GM23338 (cell line): ENCODE measurements around the gene TLR3. TPM values are rescaled to one million over a fixed set of nuclear protein-coding genes. Genes with fewer than 3 reads are reported as not detected.
A peak's percentile ranks its signal among the peaks of the same experiment; 100 is the strongest.

Source experiments
- ATAC-seq: fragments of 200-7000 bp; cut with Tn5 transposase; 3 replicates; pipeline ENCODE4 v1.9.1; 2020
- DNase-seq: peaks from one replicate; pipeline ENCODE4 v3.0.0-alpha.2; 2015; ENCODE audit warnings: low spot score
- H2AFZ ChIP-seq: fragments of 200-600 bp; sonication (generic); 2 replicates; pipeline ENCODE4 v1.8.0; 2016; ENCODE audit warnings: antibody characterized with exemption, mild to moderate bottlenecking, moderate library complexity
- H3F3A ChIP-seq: fragments of 200-600 bp; sonication (generic); replicated peaks from 2 replicates; pipeline ENCODE4 v1.8.0; 2017; ENCODE audit warnings: antibody characterized with exemption, mixed run types, low read depth
- H3K27ac ChIP-seq: fragments of 200-600 bp; sonication (generic); 2 replicates; pipeline ENCODE4 v1.6.1; 2016; ENCODE audit warnings: low read depth
- H3K27me3 ChIP-seq: fragments of 200-600 bp; sonication (generic); 2 replicates; pipeline ENCODE4 v1.8.0; 2016; ENCODE audit warnings: mild to moderate bottlenecking, mixed run types, moderate library complexity; ENCODE audit not compliant: insufficient read depth
- H3K36me3 ChIP-seq: fragments of 200-600 bp; sonication (generic); 2 replicates; pipeline ENCODE4 v1.8.0; 2016; ENCODE audit warnings: mild to moderate bottlenecking; ENCODE audit not compliant: insufficient read depth
- H3K4me1 ChIP-seq: fragments of 200-600 bp; sonication (generic); 2 replicates; pipeline ENCODE4 v1.8.0; 2016; ENCODE audit warnings: mild to moderate bottlenecking, moderate library complexity; ENCODE audit not compliant: insufficient read depth
- H3K4me2 ChIP-seq: fragments of 200-600 bp; sonication (generic); 2 replicates; pipeline ENCODE4 v1.7.1; 2017; ENCODE audit warnings: mixed run types
- H3K4me3 ChIP-seq: fragments of 200-600 bp; sonication (generic); 2 replicates; pipeline ENCODE4 v1.6.1; 2016; ENCODE audit warnings: mixed run types
- H3K79me2 ChIP-seq: fragments of 200-600 bp; sonication (generic); replicated peaks from 2 replicates; pipeline ENCODE4 v1.8.0; 2017; ENCODE audit warnings: mild to moderate bottlenecking; ENCODE audit not compliant: insufficient read depth
- H3K9me2 ChIP-seq: fragments of 200-600 bp; sonication (generic); 2 replicates; pipeline ENCODE4 v1.8.0; 2017; ENCODE audit not compliant: insufficient read depth
- H4K20me1 ChIP-seq: fragments of 200-600 bp; sonication (generic); replicated peaks from 2 replicates; pipeline ENCODE4 v1.8.0; 2017; ENCODE audit warnings: mild to moderate bottlenecking; ENCODE audit not compliant: insufficient read depth
- H3K27ac Mint-ChIP-seq: 2 replicates; pipeline ENCODE4 v1.8.0; 2020; ENCODE audit warnings: inconsistent platforms, mild to moderate bottlenecking, moderate library complexity, mixed read lengths
- H3K27me3 Mint-ChIP-seq: 3 replicates; pipeline ENCODE4 v1.8.0; 2022; ENCODE audit warnings: low read depth, mild to moderate bottlenecking, moderate library complexity, mixed read lengths, inconsistent platforms; ENCODE audit not compliant: insufficient read depth, poor library complexity
- H3K36me3 Mint-ChIP-seq: 3 replicates; pipeline ENCODE4 v1.8.0; 2021; ENCODE audit warnings: low read depth, mild to moderate bottlenecking, inconsistent platforms, moderate library complexity, mixed read lengths
- H3K4me1 Mint-ChIP-seq: 3 replicates; pipeline ENCODE4 v1.8.0; 2020; ENCODE audit warnings: mild to moderate bottlenecking, inconsistent platforms, mixed read lengths
- H3K4me3 Mint-ChIP-seq: 3 replicates; pipeline ENCODE4 v1.8.0; 2021; ENCODE audit warnings: moderate library complexity, mild to moderate bottlenecking, inconsistent platforms, mixed read lengths
- H3K9me3 Mint-ChIP-seq: 3 replicates; pipeline ENCODE4 v1.8.0; 2020; ENCODE audit warnings: moderate library complexity, mild to moderate bottlenecking, inconsistent platforms, mixed read lengths
- CTCF ChIP-seq, 2 experiments: fragments of 200-600 bp in 1 of 2; sonication (generic) in 1 of 2; conservative IDR thresholded peaks; 2 replicates each; pipeline versions ENCODE4 v1.5.1 to v1.6.1; 2016 to 2017; ENCODE audit warnings: antibody characterized with exemption in 2 of 2, low read depth in 2 of 2, mild to moderate bottlenecking in 2 of 2, moderate library complexity in 1 of 2
- JUNB ChIP-seq: IDR thresholded peaks from one replicate; pipeline ENCODE4 v1.6.1; 2016; ENCODE audit warnings: antibody characterized with exemption; ENCODE audit not compliant: unreplicated experiment
- ZNF462 ChIP-seq: fragments of 250-450 bp; sonication (Bioruptor Pico); IDR thresholded peaks from 2 replicates; pipeline ENCODE4 v1.5.0; 2020; ENCODE audit warnings: mild to moderate bottlenecking, moderate library complexity
- polyA plus RNA-seq: library from polyadenylated mRNA; unstranded; fragments of >200 nt; fragmentation: Nextera tagmentation; extraction: Ambion mirVana; gene quantifications from 2 replicates; pipeline ENCODE4 v1.2.1, GENCODE V29; 2016
- total RNA-seq: library from RNA; depleted of rRNA; stranded (reverse); fragments of >200 nt; shearing (Covaris generic); gene quantifications from 2 replicates; pipeline ENCODE4 v1.2.3, GENCODE V29; 2014

Gene TLR3
- total and polyA plus RNA-seq, 2 experiments from 2014 or later, result 0.32 to 0.38 TPM

- Histone ChIP-seq H3K4me2 (peak overlapping the region; percentile 18; the same call in 1 of the 2 replicates), H4K20me1 (no peaks in the 10 kb centered on the region), H3K27ac (peak overlapping the region; percentile 73), H3F3A (0 out of 2 replicates have a peak, but pooled peaks cover 8% of the 10 kb centered on the region), H3K4me3 (no peak overlapping the region; the same call in 1 of the 2 replicates), H3K36me3 (no peaks in the 10 kb centered on the region), H3K79me2 (no peaks in the 10 kb centered on the region), H2AFZ (peak overlapping the region; percentile 3; the same call in 1 of the 2 replicates), H3K27me3 (no peaks in the 10 kb centered on the region), H3K9me2 (no peaks in the 10 kb centered on the region), H3K4me1 (peaks cover 11% of the 10 kb centered on the region)
- Mint-ChIP-seq H3K9me3 (no peaks in the 10 kb centered on the region), H3K36me3 (peaks cover 3% of the 10 kb centered on the region; the same call in 1 of the 3 replicates), H3K4me1 (peaks cover 28% of the 10 kb centered on the region), H3K27ac (peak overlapping the region; percentile 88), H3K27me3 (peaks cover 6% of the 10 kb centered on the region), H3K4me3 (peak overlapping the region; percentile 5; the same call in 1 of the 3 replicates)
- peak; percentile 79 for DNase-seq
- TF ChIP-seq JUNB (no peak), ZNF462 (peak; percentile 49; the same call in 1 of the 2 replicates), CTCF (conservative IDR thresholded peaks at IDR 0.05; ENCODE audit: low read depth in 2 of 2) (no peak)
- ATAC-seq, result peak; percentile 94
These were observed 12.3 kb downstream of the TLR3 start for GRCh38 chr4:186081202-186081807.
